ENCODE measurements around the gene MIOS.

GRCh38 chr7:7564323-7564780 is 2.3 kb upstream of the MIOS start:
- TF ChIP-seq EZH2 (IDR thresholded peaks at IDR 0.05; ENCODE audit: low read length) = no peak
- no peak for TF ChIP-seq CTCF (optimal IDR thresholded peaks at IDR 0.05 in 1 of 3, IDR thresholded peaks at IDR 0.05 in 1 of 3, conservative IDR thresholded peaks at IDR 0.05 in 1 of 3; ENCODE audit: extremely low read depth in 1 of 3, insufficient read depth in 2 of 3, low read length in 3 of 3)

Measured in keratinocyte (primary cell).